Measurements from ENCODE around the gene TST.
"Not testable (repeated sequence)": the region's sequence is repeated elsewhere in the genome, so short reads cannot be mapped to it uniquely, and the experiment has no call there.

Gene TST

DNA sequence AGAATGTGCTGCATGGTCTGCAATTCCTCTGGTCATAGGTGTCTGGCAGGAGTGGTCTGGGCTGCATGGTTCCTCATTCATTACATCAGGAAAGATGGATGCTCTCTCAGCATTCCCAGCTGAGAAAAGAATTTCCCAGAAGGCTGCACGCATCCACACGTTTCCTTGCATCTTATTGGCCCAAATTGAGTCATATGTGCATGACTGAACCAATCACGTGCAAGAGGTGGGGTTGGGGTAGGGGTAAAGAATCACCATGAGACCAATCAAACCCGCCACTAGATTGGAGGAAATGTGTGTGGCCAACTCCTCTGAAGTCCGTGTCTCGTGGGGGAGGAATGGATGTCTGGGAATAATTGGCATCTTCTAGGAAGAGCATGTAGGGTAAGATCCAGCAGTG is 28.8 kb downstream of the TST start:
- in situ Hi-C loops (cut with MboI; ENCODE audit: low sequenced_read_pairs): no loop called here

DNA sequence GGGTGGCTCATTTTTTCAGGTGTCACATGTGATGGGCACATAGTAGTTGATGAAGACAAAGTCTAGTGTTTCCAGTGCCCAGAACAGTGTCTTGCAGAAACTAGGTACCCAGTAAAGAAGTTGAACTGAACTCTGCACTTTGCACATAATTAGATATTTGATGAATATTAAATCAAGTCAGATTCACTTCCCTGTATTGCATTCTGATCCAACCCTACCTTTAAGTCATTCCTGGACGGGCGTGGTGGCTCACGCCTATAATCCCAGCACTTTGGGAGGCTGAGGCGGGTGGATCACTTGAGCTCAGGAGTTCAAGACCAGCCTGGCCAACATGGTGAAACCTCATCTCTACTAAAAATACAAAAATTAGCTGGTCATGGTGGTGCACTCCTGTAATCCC is 30.2 kb downstream of the TST start:
- in situ Hi-C loops (cut with MboI; ENCODE audit: low sequenced_read_pairs): not testable (repeated sequence)

DNA sequence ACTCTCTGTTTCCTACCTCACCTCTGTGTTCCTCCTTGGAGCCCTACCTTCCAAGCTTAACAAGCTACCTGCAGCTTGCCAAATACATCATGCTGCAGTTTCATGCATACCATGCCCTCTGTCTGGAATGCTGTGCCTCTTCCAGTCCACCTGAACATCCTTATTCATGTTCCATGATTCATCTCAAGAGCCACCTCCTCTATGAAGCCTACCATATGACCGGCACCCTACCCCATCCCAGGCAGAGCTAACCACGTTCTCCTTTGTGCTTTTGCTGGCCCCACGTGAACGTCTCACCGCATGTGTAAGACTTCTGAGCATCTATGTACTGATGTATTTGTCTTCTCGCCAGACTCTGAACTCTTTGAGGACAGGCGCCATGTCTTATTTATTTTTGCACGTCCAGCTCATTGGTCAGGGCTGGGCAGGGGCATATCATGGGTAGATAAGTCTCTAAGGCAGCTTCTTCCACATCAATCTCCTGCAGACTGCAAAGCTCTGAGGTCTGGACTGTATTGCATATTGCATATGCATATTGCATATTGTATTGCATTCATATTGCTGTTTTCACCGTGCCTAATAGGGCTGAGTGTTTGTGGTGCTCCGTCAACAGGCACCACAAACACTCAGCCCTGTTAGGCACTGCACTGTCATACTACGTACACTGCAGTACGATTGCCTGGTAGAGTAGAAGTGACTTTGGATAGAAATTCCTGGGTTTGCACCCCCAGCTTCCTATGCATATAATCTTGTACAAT is 31.0 kb downstream of the TST start:
- in situ Hi-C loops (cut with MboI; ENCODE audit: low sequenced_read_pairs): no loop called here

- in situ Hi-C loops (cut with MboI; ENCODE audit: low sequenced_read_pairs): no loop called here
Measured at GRCh38 chr22:36986242-36986821, 32.9 kb downstream of the TST start.

GRCh38 chr22:36985211-36985889 is 33.9 kb downstream of the TST start:
- in situ Hi-C loops (cut with MboI; ENCODE audit: low sequenced_read_pairs): no loop called here

DNA sequence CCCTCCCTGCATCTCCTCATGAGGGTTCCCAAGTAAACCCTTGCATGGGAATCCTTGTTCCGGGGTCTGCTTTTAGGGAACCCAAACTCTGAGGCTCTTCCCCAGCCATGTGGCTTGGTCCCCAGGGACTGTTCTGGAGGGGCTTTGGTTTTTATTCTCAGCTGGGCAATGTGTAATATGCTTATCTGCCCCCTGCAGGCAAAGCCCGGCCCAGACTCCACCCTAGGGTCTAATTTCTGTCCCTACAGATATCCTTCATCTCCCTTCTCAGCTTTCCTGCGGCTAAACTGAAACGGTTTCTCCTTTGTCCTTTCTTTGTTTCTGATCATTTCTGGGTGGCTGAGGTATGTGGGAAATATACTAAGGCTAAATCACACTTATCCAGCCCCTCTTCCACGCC is 37.1 kb downstream of the TST start:
- in situ Hi-C loops (cut with MboI; ENCODE audit: low sequenced_read_pairs): no loop called here

GRCh38 chr22:36981247-36981775 is 37.9 kb downstream of the TST start:
- in situ Hi-C loops (cut with MboI; ENCODE audit: low sequenced_read_pairs): no loop called here

DNA sequence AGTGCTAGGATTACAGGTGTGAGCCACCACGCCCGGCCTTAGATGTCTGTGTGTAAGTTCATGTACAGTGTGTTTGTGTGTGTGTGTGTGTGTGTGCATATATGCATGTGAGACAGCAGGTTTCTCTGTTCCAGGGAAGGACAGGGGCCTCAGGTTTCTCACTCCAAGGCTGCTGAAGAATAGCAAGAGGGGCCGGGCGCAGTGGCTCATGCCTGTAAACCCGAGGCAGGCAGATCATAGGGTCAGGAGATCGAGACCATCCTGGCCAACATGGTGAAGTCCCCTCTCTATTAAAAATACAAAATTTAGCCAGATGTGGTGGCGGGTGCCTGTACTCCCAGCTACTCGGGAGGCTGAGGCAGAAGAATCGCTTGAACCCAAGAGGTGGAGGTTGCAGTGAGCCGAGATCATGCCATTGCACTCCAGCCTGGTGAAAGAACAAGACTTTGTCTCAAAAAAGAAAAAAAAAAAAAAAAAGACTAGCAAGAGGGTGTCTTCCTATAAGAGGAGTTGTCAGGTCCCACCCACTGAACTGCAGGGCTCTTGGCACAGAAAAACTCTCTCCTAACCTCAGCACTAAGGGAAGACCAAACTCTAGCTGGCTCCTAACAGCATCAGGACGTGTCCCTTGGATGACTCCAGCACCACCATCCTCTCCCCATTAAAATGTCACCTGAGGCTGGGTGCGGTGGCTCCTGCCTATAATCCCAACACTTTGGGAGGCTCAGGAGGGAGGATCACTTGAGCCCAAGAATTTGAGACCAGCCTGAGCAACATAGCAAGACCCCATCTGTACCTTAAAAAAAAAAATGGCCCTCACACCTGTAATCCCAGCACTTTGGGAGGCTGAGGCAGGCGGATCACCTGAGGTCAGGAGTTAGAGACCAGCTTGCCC is 40.0 kb downstream of the TST start:
- in situ Hi-C loops (cut with MboI; ENCODE audit: low sequenced_read_pairs): loop anchor here (10.0 kb wide), 1 partner anchor 114 kb away; the partner anchor contains the start of gene NCF4

GRCh38 chr22:36977947-36978660 is 41.1 kb downstream of the TST start:
- in situ Hi-C loops (cut with MboI; ENCODE audit: low sequenced_read_pairs): loop anchor here (10.0 kb wide), 1 partner anchor 113 kb away; the partner anchor contains the start of gene NCF4

DNA sequence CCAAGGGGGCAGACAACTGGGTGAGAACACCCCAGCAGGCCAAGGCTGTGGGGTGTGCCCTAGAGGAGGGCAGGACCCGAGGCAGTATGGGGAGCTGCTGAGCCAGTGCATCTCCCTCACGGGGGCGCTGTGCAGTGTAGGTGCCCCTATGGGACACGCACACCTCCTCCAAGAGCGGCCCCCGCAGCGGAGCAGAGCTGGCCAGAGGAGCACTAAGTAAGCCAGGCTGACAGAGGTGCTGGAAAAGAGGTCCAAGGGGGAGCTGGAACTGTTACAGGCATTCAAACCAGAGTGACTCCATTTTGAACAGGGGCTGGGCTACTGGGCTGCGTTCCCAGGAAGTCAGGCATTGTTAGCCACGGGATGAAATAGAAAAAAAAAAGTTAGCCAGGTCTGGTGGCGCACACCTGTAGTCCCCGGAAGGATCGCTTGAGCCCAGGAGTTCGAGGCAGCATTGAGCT is 41.8 kb downstream of the TST start:
- in situ Hi-C loops (cut with MboI; ENCODE audit: low sequenced_read_pairs): loop anchor here (10.0 kb wide), 1 partner anchor 113 kb away; the partner anchor contains the start of gene NCF4

- in situ Hi-C loops (cut with MboI; ENCODE audit: low sequenced_read_pairs): loop anchor here (10.0 kb wide), 1 partner anchor 112 kb away; the partner anchor contains the start of gene NCF4
Measured at GRCh38 chr22:36976606-36977005, 42.6 kb downstream of the TST start.

DNA sequence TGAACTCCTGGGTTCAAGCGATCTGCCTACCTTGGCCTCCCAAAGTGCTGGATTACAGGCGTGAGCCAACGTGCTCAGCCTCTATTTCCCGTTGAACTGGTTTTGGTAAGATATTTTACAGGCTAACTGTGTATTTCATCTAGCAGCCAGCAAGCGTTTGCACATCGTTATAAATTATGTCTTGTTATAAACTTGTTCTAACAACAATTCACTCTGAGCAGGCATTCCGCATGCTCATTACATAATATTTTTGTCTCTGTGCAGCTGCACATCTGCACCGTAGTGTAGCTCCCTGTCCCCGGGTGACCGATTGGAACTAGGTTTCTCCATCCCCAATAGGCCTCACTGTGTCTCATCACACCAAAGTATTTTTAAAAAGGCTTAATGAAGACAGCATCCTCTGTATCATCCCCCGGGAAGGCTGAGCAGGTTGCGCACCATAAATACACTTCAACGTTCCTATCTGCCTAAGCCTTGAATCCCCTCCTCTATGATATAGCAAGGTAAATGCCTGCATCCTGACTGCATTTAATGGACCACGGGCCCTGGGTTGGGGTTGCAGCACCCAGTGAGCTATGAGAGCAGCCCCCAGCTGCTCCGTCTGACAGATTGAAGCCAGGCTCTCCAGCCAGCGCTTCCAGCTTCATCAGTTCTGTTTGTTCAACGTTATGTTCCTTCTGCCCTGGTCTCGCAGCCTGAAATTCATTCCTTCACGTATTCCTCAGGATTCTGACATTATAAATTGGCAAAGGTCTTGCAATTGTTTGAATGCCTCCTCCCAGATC is 47.7 kb downstream of the TST start:
- in situ Hi-C loops (cut with MboI; ENCODE audit: low sequenced_read_pairs): loop anchor here (10.0 kb wide), 1 partner anchor 107 kb away; the partner anchor contains the start of gene NCF4

GRCh38 chr22:36968249-36968964 is 50.8 kb downstream of the TST start:
- in situ Hi-C loops (cut with MboI; ENCODE audit: low sequenced_read_pairs): no loop called here

DNA sequence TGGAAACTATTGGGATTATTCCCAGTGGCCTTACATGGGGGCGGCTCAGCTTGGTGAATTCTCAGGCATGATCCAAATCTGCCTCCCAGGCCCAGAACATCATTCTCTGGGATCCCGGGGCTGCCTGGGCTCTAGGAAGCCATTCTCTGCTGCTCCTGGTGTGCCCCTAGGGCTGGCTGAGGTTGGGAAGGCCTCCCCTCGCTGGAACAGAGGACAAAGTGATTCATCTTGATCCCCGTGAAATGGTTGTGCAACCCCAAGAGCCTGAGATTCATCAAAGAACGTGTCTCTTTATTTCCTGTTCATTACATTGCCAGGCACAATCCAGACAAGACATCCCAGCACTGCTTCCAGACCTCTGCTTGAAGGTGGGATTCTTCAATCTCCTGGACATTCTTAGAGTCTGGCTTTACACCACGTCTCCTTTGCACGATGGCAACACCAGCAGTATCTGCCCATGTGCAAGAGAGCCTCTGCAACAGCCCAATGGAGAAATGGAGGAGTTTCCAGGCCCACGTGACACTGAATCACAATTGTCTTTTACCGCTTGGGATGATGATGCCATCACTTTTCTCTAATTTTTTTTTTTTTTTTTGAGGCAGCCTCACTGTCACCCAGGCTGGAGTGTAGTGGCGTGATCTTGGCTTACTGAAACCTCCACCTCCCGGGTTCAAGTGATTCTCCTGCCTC is 52.3 kb downstream of the TST start:
- in situ Hi-C loops (cut with MboI; ENCODE audit: low sequenced_read_pairs): no loop called here

- in situ Hi-C loops (cut with MboI; ENCODE audit: low sequenced_read_pairs): no loop called here
Measured at GRCh38 chr22:36965696-36966095, 53.6 kb downstream of the TST start.

DNA sequence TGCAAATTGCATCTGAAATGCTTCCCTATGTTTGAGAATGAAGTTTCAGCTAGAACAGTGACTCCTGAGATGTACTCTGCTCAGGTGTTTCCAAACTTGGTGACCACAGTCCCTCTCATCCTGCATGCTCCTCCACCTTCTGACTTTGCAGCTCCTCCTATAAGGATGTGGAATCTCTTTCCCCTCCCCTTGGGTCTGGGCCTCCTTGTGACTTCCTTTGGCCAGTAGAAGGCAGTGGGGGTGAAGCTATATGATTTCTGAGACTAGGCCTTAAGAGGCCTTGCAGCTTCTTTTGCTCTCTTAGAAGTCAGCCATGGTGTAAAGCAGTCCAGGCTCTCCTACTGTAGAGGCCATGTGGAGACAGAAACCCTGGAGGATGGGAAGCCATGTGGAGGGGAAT is 55.1 kb downstream of the TST start:
- in situ Hi-C loops (cut with MboI; ENCODE audit: low sequenced_read_pairs): no loop called here

DNA sequence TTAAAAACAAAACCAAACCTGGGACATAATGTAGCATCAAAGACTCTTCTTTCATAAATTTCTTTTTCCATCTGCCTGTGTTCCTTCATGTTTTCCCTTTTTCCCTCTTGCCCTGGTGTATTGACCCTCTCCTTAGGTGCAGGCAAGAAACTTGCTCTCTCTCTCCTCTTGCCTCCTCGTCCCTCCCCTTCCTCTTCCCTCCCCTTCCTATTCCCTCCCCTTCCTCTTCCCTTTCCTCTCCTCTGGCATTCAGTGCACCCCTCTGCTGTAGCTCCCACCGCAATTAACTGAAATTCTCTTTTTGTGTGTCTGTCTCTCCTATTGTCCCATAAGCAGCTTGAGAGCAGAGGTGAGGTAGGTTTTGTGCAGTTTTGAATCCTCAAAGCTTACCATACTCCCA is 55.9 kb downstream of the TST start:
- in situ Hi-C loops (cut with MboI; ENCODE audit: low sequenced_read_pairs): no loop called here

GRCh38 chr22:36961626-36962025 is 57.6 kb downstream of the TST start:
- in situ Hi-C loops (cut with MboI; ENCODE audit: low sequenced_read_pairs): no loop called here

Measured in HL-60/S4 (cell line).